KMS-11 (cell line): ENCODE data around the gene TRIM29.

ENCODE experiments used
- H2AFZ ChIP-seq: fragments of 200-600 bp; sonication (generic); 2 replicates; pipeline ENCODE4 v1.6.1; 2016; ENCODE audit warnings: antibody characterized with exemption, mixed run types, low read depth
- H3K27ac ChIP-seq: fragments of 200-600 bp; sonication (generic); 2 replicates; pipeline ENCODE4 v1.6.1; 2016; ENCODE audit warnings: mild to moderate bottlenecking, mixed run types
- H3K27me3 ChIP-seq: fragments of 200-600 bp; sonication (generic); 2 replicates; pipeline ENCODE4 v1.6.1; 2017; ENCODE audit warnings: mild to moderate bottlenecking, low read depth, mixed run types, moderate library complexity; ENCODE audit not compliant: insufficient read depth
- H3K36me3 ChIP-seq: fragments of 200-600 bp; sonication (generic); 2 replicates; pipeline ENCODE4 v1.6.1; 2017; ENCODE audit warnings: mild to moderate bottlenecking, mixed run types; ENCODE audit not compliant: insufficient read depth
- H3K4me1 ChIP-seq: fragments of 200-600 bp; sonication (generic); 2 replicates; pipeline ENCODE4 v1.6.1; 2016; ENCODE audit warnings: mild to moderate bottlenecking, low read depth, mixed run types; ENCODE audit not compliant: poor library complexity, severe bottlenecking
- H3K4me2 ChIP-seq: fragments of 200-600 bp; sonication (generic); 2 replicates; pipeline ENCODE4 v1.7.0; 2016; ENCODE audit warnings: mild to moderate bottlenecking, mixed run types
- H3K4me3 ChIP-seq: fragments of 200-600 bp; sonication (generic); IDR thresholded peaks from 2 replicates; pipeline ENCODE4 v1.6.1; 2017; ENCODE audit warnings: low read depth, low read length, mixed read lengths; ENCODE audit not compliant: insufficient read depth
- H3K79me2 ChIP-seq: fragments of 200-600 bp; sonication (generic); 2 replicates; pipeline ENCODE4 v1.6.1; 2016; ENCODE audit warnings: low read depth, mixed run types; ENCODE audit not compliant: insufficient read depth
- H3K9ac ChIP-seq: fragments of 200-600 bp; sonication (generic); 2 replicates; pipeline ENCODE4 v1.6.1; 2016; ENCODE audit warnings: mild to moderate bottlenecking, mixed run types
- H4K20me1 ChIP-seq: fragments of 200-600 bp; sonication (generic); 2 replicates; pipeline ENCODE4 v1.6.1; 2016; ENCODE audit warnings: mild to moderate bottlenecking, mixed run types; ENCODE audit not compliant: insufficient read depth
- TF ChIP-seq, protein P1 (sequence below): fragments of 200-600 bp; sonication (generic); conservative IDR thresholded peaks from 2 replicates; pipeline ENCODE4 v1.6.1; 2017; ENCODE audit warnings: low read depth, mild to moderate bottlenecking, antibody characterized with exemption, low read length, moderate library complexity, mixed read lengths

TRIM29 gene

GRCh38 chr11:120074076-120074475 lies 63.8 kb downstream of the TRIM29 start:
- Histone ChIP-seq H2AFZ (no peak overlapping the region), H3K36me3 (no peaks in the 10 kb centered on the region), H3K27ac (no peak overlapping the region), H4K20me1 (no peaks in the 10 kb centered on the region), H3K4me2 (no peak overlapping the region), H3K9ac (no peak overlapping the region), H3K79me2 (no peaks in the 10 kb centered on the region), H3K4me3 (no peak overlapping the region), H3K4me1 (no peaks in the 10 kb centered on the region), H3K27me3 (no peaks in the 10 kb centered on the region)
- TF ChIP-seq, protein P1, sequence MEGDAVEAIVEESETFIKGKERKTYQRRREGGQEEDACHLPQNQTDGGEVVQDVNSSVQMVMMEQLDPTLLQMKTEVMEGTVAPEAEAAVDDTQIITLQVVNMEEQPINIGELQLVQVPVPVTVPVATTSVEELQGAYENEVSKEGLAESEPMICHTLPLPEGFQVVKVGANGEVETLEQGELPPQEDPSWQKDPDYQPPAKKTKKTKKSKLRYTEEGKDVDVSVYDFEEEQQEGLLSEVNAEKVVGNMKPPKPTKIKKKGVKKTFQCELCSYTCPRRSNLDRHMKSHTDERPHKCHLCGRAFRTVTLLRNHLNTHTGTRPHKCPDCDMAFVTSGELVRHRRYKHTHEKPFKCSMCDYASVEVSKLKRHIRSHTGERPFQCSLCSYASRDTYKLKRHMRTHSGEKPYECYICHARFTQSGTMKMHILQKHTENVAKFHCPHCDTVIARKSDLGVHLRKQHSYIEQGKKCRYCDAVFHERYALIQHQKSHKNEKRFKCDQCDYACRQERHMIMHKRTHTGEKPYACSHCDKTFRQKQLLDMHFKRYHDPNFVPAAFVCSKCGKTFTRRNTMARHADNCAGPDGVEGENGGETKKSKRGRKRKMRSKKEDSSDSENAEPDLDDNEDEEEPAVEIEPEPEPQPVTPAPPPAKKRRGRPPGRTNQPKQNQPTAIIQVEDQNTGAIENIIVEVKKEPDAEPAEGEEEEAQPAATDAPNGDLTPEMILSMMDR: no peak

- TF ChIP-seq, protein P1: no peak
- Histone ChIP-seq H3K9ac (no peak overlapping the region), H3K4me1 (no peaks in the 10 kb centered on the region), H3K27ac (no peak overlapping the region), H3K36me3 (no peaks in the 10 kb centered on the region), H3K79me2 (no peaks in the 10 kb centered on the region), H4K20me1 (no peaks in the 10 kb centered on the region), H2AFZ (no peak overlapping the region), H3K27me3 (no peaks in the 10 kb centered on the region), H3K4me3 (no peak overlapping the region), H3K4me2 (no peak overlapping the region)
Measured at GRCh38 chr11:120073196-120073595, 64.7 kb downstream of the TRIM29 start.

DNA sequence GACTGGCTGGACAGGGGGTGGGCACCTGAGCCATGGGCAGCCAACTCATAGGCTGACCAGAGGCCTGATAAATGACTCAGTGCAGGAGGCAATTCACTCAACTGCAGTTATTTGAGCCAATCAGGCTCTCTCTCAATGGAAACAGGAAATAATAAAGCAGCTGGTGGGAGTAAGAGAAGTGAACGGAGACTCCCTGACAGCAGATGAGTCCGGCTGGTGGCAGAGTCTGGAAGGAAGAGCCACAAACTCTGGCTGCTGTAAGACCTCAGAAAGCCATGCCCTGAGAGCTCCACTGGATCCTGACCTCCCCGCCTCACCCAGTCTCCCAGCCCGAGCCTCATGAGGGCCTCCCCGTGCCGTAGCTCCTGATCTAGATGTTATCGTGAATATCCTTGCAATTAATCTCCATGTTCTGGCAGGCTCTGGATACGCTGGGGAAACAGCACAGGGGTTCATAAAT lies 69.8 kb downstream of the TRIM29 start:
- TF ChIP-seq, protein P1: no peak
- no peaks in the 10 kb centered on the region for H3K27me3 ChIP-seq
- H3K4me3 ChIP-seq: no peak overlapping the region
- no peaks in the 10 kb centered on the region for H4K20me1 ChIP-seq
- H3K27ac ChIP-seq: no peak overlapping the region
- no peaks in the 10 kb centered on the region for H3K36me3 ChIP-seq
- H3K4me1 ChIP-seq: no peaks in the 10 kb centered on the region
- no peak overlapping the region for H3K4me2 ChIP-seq
- H3K9ac ChIP-seq: no peak overlapping the region
- no peaks in the 10 kb centered on the region for H3K79me2 ChIP-seq
- no peak overlapping the region for H2AFZ ChIP-seq

DNA sequence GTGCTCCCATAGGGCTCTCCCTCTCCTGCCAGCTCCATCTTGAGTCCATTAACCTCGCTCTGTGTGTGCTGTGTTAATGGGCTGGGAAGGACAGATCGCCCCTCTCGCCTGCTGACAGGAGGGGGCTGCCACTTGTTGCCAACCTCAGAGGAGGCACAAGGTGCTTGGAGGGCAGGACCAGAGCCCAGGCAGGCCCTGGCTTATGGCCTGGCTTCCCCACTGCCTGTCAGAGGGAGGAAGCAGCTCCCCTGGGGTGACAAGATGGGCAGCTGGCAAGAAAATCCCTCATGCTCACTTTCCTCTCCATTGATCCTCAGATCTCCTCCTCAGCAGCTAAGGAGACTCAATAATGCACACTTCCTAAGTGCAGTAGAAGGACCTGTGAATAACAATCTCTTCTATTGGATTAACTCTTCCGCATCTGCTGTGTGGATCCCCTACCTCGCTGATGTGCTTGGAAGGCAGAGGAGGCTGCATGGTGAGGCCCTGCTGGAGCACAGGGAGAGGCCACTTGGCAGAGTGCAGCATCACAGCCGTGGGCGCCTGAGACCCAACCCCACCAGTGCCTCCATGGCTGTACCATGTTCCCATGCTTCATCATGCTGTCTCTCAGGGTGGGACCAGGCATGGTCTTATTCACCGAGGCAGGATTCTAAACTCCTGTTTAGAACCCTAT lies 70.3 kb downstream of the TRIM29 start:
- no peaks in the 10 kb centered on the region for H3K36me3 ChIP-seq
- no peak overlapping the region for H2AFZ ChIP-seq
- H3K9ac ChIP-seq: no peak overlapping the region
- no peak overlapping the region for H3K27ac ChIP-seq
- H3K4me1 ChIP-seq: no peaks in the 10 kb centered on the region
- TF ChIP-seq, protein P1: no peak
- H3K27me3 ChIP-seq: no peaks in the 10 kb centered on the region
- H3K79me2 ChIP-seq: no peaks in the 10 kb centered on the region
- no peak overlapping the region for H3K4me2 ChIP-seq
- H4K20me1 ChIP-seq: no peaks in the 10 kb centered on the region
- H3K4me3 ChIP-seq: no peak overlapping the region
